Thymus (tissue), 11 donors: ENCODE results near the gene CDK19. TPM values are rescaled to one million over a fixed set of nuclear protein-coding genes. Genes with fewer than 3 reads are reported as not detected.
"Not testable (repeated sequence)": the region's sequence is repeated elsewhere in the genome, so short reads cannot be mapped to it uniquely, and the experiment has no call there.

Experiments used
- DNase-seq, 9 donors: peaks; one replicate each; pipeline ENCODE4 v3.0.0-alpha.2; 2013; ENCODE audit warnings: low spot score in 9 of 9, low read depth in 6 of 9, missing footprints in 1 of 9
- H3K27ac ChIP-seq, 2 donors: one replicate each; pipeline ENCODE4 v1.5.1; 2013; ENCODE audit warnings: control low read depth in 1 of 2, low read depth in 1 of 2, low read length in 1 of 2, mild to moderate bottlenecking in 1 of 2, moderate library complexity in 1 of 2
- H3K27me3 ChIP-seq, 2 donors: one replicate each; pipeline ENCODE4 v1.5.1; 2013; ENCODE audit warnings: low read length in 1 of 2; ENCODE audit not compliant: control insufficient read depth in 2 of 2, insufficient read depth in 1 of 2
- H3K36me3 ChIP-seq, 2 donors: one replicate each; pipeline ENCODE4 v1.5.1; 2013; ENCODE audit warnings: low read length in 1 of 2, mild to moderate bottlenecking in 1 of 2, moderate library complexity in 1 of 2; ENCODE audit not compliant: control insufficient read depth in 2 of 2, insufficient read depth in 2 of 2
- H3K4me1 ChIP-seq, 2 donors: one replicate each; pipeline ENCODE4 v1.5.1; 2013; ENCODE audit warnings: low read length in 2 of 2; ENCODE audit not compliant: control insufficient read depth in 2 of 2, insufficient read depth in 2 of 2
- H3K4me3 ChIP-seq, 2 donors: one replicate each; pipeline ENCODE4 v1.5.1; 2013; ENCODE audit warnings: low read length in 2 of 2, control low read depth in 1 of 2, mild to moderate bottlenecking in 1 of 2
- H3K9me3 ChIP-seq, 2 donors: one replicate each; pipeline ENCODE4 v1.5.1; 2013; ENCODE audit warnings: low read length in 1 of 2, mild to moderate bottlenecking in 1 of 2; ENCODE audit not compliant: control insufficient read depth in 2 of 2, insufficient read depth in 1 of 2
- WGBS: extraction: QIAGEN DNeasy Blood & Tissue Kit; methylation state at CpG from one replicate; pipeline ENCODE4 v1.1.7; 2013; 5-methylcytosine and 5-hydroxymethylcytosine counted together
- polyA plus RNA-seq: library from polyadenylated mRNA; stranded (reverse); fragments of 200-250 nt; gene quantifications from one replicate; pipeline ENCODE4 v1.2.3, GENCODE V29; 2013
- total RNA-seq: library from RNA; stranded (reverse); fragments of 120-200 nt; gene quantifications from one replicate; pipeline ENCODE4 v1.2.4, GENCODE V29; 2013
- donor health status: healthy.

Gene CDK19
- total and polyA plus RNA-seq, 2 donors = 10.4 to 15.4 TPM

- Histone ChIP-seq H3K4me3 (no peak overlapping the region), H3K4me1 (no peaks in the 10 kb centered on the region), H3K36me3 (no peaks in the 10 kb centered on the region), H3K27me3 (no peaks in the 10 kb centered on the region), H3K27ac (no peak overlapping the region), H3K9me3 (peaks cover 0 to 5% of the 10 kb centered on the region in 2 donors)
- WGBS = 100% methylated on average over 1 of the region's 1 CpG
- DNase-seq = no peak
Observed at GRCh38 chr6:110593637-110594036, 221.6 kb downstream of the CDK19 start.

GRCh38 chr6:110592765-110593164, 222.5 kb downstream of the CDK19 start:
- Histone ChIP-seq H3K9me3 (peaks cover 0 to 5% of the 10 kb centered on the region in 2 donors), H3K4me3 (no peak overlapping the region), H3K4me1 (no peaks in the 10 kb centered on the region), H3K27me3 (no peaks in the 10 kb centered on the region), H3K36me3 (no peaks in the 10 kb centered on the region), H3K27ac (no peak overlapping the region)
- no peak for DNase-seq
- 97% methylated on average over 5 of the region's 5 CpGs for WGBS

GRCh38 chr6:110590821-110591351, 224.4 kb downstream of the CDK19 start:
- H3K4me1 ChIP-seq = no peaks in the 10 kb centered on the region
- no peak overlapping the region for H3K4me3 ChIP-seq
- peaks cover 0 to 5% of the 10 kb centered on the region in 2 donors for H3K9me3 ChIP-seq
- no peaks in the 10 kb centered on the region for H3K27me3 ChIP-seq
- H3K36me3 ChIP-seq = no peaks in the 10 kb centered on the region
- no peak for DNase-seq
- WGBS = 69% methylated on average over 3 of the region's 3 CpGs
- no peak overlapping the region for H3K27ac ChIP-seq

GRCh38 chr6:110589865-110590513, 225.3 kb downstream of the CDK19 start:
- Histone ChIP-seq H3K27ac (no peak overlapping the region), H3K4me1 (no peaks in the 10 kb centered on the region), H3K4me3 (no peak overlapping the region), H3K9me3 (peaks cover 0 to 5% of the 10 kb centered on the region in 2 donors), H3K36me3 (no peaks in the 10 kb centered on the region), H3K27me3 (no peaks in the 10 kb centered on the region)
- no peak for DNase-seq
- WGBS = 93% methylated on average over 6 of the region's 6 CpGs

- Histone ChIP-seq H3K27ac (no peak overlapping the region), H3K4me3 (no peak overlapping the region), H3K9me3 (no peaks in the 10 kb centered on the region), H3K36me3 (no peaks in the 10 kb centered on the region), H3K4me1 (no peaks in the 10 kb centered on the region), H3K27me3 (no peaks in the 10 kb centered on the region)
- no peak for DNase-seq
- 96% methylated on average over 2 of the region's 2 CpGs for WGBS
Observed at GRCh38 chr6:110587328-110587727, 227.9 kb downstream of the CDK19 start.

- no peak overlapping the region for H3K4me3 ChIP-seq
- no peaks in the 10 kb centered on the region for H3K36me3 ChIP-seq
- no peaks in the 10 kb centered on the region for H3K4me1 ChIP-seq
- no peaks in the 10 kb centered on the region for H3K27me3 ChIP-seq
- no peak for DNase-seq
- H3K9me3 ChIP-seq = no peaks in the 10 kb centered on the region
- H3K27ac ChIP-seq = no peak overlapping the region
Observed at GRCh38 chr6:110581679-110582078, 233.6 kb downstream of the CDK19 start.

GRCh38 chr6:110577596-110578167, 237.6 kb downstream of the CDK19 start:
- not testable (repeated sequence) for H3K4me1 ChIP-seq, H3K4me3 ChIP-seq, H3K27ac ChIP-seq, H3K9me3 ChIP-seq, H3K27me3 ChIP-seq, DNase-seq, H3K36me3 ChIP-seq

GRCh38 chr6:110575925-110576463, 239.3 kb downstream of the CDK19 start:
- H3K4me1 ChIP-seq = no peaks in the 10 kb centered on the region
- WGBS = 95% methylated on average over 5 of the region's 5 CpGs
- DNase-seq = no peak
- H3K36me3 ChIP-seq = no peaks in the 10 kb centered on the region
- H3K27ac ChIP-seq = no peak overlapping the region
- H3K27me3 ChIP-seq = no peaks in the 10 kb centered on the region
- no peak overlapping the region for H3K4me3 ChIP-seq
- no peaks in the 10 kb centered on the region for H3K9me3 ChIP-seq

GRCh38 chr6:110574817-110575216, 240.5 kb downstream of the CDK19 start:
- no peak for DNase-seq
- WGBS = 96% methylated on average over 3 of the region's 3 CpGs
- Histone ChIP-seq H3K4me1 (no peaks in the 10 kb centered on the region), H3K27me3 (no peaks in the 10 kb centered on the region), H3K27ac (no peak overlapping the region), H3K36me3 (no peaks in the 10 kb centered on the region), H3K4me3 (no peak overlapping the region), H3K9me3 (no peaks in the 10 kb centered on the region)
